Amniotic epithelial cell (primary cell): ENCODE results near the gene SLC12A3.

Experiments used
- DNase-seq: peaks from one replicate; pipeline ENCODE4 v3.0.0-alpha.2; 2010; ENCODE audit warnings: low read depth

Gene SLC12A3

GRCh38 chr16:56943761-56944375 is 78.9 kb downstream of the SLC12A3 start:
- DNase-seq: no peak

DNA sequence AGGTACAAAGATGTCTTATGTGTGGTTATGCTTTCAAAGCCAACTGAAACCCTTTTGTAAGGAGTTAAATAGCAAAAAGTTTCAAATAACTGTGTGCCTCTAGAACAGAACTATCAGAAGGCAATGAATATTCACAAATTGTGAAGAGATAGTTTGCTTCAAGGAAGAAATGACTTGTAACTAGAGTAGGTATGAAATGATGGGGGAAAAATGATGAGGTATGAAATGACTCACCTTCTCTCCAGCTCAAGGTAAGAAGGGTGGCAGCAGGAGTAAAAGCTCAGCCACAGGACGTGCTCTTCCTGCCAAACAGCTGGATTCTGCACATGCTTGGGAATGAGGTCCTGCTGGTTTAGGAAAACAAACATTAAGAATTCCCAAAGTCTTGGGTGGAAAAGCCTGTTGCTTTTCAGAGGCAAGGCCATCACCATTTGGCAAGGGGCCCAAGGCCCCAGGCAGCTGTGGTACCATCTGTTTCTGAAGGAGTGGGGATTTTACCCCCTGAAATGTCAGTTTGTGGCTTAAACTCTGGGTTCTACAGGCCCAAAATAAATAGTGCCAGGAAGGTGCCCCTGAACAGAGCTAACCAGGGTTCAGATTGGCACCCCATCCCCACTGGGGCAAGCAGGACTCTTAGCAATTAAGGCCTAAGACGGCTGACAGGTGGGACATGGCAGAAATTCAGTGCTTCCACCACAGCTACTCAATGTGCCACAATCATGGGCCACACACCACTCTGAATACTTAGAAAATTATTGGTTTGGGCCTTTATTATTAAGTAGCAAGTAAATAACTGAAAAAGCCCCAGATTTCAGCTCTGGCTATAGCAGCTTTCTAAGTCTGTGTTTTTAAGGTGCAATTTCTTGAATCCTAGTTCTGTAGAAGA is 80.2 kb downstream of the SLC12A3 start:
- DNase-seq: no peak

DNA sequence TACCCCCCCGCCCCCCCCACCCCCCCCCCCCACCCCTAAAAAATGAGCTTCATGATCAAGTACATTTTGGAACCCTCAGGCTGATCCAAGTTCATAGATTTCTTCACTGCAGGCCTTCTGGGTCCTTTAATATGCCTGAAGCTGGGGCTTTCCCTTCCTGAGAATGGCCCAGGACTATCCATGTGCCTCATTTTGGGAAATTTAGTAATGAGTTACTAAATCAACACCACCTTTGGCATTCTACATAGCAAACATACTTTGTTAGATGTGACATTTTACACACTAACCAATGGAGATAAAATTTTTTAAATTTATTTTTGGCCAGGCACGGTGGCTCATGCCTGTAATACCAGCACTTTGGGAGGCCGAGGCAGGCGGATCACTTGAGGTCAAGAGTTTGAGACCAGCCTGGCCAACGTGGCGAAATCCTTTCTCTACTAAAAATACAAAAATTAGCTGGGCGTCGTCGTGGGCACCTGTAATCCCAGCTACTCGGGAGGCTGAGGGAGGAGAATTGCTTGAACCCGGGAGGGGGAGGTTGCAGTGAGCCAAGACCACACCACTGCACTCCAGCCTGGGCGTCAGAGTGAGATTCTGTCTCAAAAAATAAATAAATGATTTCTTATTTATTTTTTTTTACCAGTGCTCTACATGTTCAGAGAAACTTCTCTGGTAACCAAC is 81.0 kb downstream of the SLC12A3 start:
- no peak for DNase-seq

DNA sequence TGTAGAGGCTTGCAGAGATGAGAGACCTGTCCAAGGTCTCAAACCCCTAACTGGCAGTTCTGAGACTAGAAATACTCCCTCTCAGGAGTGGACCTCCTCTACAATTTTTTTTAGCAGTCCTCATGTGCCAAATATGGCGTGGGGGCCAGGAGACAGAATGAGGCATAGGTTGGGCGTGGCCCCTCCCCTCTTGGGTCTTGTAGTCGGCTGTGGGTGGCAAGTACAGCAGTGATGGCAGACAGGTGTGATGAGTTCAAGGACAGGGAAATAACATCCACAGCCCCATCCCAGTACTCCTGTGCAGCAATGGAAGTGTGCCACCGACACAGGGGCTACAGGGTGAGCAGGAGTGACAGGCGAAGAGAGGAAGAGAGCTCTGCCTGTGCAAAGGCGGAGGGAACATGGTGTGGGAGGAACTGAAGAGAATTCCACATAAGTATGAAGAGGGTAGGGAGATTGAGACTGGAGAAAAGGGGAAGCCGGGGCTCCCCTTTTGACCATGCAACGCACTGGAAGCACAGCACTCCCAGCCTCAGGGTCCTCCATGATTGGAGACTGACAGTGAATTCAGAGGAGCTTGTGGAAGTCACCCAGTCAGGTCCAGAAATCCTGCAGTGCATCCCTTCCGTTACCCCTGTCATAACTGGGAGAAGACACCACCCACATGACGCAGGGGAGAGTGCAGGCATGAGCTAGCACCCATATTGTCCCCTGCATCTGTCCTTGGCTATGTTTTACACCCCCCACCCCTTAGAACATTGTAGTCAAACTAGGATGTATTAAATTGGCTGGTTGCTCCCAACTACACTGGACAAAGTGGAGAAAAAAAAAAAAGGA is 82.0 kb downstream of the SLC12A3 start:
- DNase-seq: no peak

- DNase-seq: no peak
Observed at GRCh38 chr16:56947604-56947995, 82.6 kb downstream of the SLC12A3 start.

DNA sequence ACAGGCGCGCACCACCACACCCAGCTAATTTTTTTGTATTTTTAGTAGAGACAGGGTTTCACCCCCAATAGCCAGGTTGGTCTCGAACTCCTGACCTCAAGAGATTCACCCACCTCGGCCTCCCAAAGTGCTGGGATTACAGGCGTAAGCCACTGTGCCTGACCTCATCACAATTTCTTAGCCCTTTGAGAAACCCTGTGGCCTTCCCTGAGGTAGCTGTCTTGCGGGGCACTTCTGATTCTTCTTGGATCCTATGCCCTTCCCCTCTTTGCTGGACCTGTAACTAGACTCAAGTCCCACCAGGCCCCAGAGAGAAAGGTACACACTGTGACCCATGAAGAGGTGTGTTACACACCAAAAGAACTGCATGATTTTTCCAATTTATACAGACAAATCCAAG is 83.2 kb downstream of the SLC12A3 start:
- DNase-seq: no peak

DNA sequence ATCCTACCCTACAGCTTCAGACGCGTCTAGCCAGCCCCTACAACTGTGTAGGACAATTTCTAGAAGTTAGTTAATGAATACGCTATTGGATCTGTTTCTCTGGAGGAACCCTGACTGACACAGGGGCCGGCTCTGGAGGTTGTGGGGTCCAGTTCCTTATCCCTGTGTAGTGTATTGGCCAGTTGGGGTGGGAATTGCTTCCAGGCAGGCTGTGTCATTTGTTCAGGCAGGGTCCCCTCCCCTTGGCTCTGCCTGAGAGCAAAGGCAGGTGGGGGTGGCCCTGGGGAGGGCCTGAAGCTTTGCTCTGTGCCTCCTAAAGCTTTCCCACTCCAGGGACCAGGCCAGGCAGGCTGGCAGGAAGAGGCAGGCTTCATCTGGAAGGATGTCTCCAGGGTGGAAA is 85.0 kb downstream of the SLC12A3 start:
- DNase-seq: no peak

DNA sequence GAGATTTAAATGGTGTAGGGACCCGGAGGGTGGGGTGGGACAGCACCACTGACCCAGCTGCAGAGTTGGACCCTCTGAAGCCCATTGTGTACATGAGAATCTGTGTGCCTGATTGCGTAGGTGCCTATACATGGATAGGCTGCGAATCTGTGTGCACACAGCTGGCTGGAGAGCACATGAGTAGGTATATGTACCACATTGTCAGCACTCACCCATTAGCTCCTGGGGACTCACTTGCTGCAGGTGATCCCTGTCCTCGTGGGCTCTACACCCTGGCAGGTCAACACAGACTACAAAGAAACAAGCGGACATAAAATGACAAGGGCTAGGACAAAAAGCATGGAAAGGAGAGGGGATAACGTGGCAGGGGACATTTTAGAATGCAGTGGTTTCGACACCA is 85.4 kb downstream of the SLC12A3 start:
- no peak for DNase-seq

DNA sequence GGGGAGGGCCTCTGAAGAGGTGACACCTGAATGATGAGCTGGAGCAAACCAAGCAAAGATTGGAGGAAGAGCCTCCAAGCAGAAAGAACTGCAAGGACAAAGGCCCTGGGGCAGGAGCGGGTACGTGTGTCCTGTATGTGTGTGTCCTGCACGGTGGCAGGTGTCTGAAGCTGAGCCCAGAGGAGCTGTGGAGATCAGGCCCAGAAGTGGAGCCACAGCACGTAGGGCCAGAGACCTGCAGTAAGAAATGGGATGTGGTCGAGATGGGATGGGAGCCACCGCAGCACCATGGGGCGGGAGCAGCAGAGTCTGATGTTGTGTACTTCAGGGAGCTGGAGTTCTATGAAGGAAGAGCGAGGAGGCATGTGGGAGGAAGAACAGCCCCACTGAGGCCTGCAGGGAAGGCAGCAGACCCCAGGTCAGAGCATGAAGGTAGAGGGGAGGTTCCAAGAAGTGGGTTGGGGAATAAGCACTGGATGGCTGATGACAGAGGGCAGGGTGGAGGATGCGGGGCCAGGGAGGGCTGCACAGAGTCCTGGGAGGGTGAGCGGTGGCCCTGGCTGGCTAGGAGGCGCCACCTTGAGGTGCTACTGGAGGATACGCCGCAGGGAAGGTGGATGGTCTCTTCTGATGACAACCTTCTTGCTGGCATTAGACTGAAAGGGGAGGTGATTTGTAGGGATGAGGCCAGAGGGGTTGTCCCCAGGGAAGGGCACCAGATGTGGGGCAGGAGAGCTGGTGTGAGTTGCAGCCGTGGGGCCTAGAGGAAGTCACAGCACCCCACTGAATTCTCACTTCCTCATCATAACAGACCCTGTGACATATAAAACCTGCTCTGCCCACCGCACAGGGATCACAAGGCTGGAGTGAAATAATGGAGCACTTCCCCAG is 86.1 kb downstream of the SLC12A3 start:
- DNase-seq: peak; percentile 42

DNA sequence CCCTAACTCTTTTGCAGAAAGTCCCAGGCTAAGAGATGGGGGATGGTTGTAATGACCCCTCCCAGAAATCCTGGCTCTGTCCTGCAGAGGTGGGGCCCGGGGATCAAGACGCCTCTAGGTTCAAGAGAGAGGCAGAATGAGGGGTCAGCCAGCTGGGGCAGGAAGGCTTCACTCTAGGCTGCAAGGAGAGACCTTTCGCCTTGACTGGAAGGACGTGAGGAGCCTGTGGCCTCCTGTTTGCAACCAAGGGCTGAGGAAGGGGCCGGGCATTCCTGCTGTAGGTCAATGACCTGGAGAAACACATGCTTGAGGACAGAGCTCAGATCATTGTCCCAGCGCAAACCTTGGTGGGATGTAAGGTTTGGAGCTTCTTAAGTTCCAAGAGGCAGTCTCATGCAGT is 88.0 kb downstream of the SLC12A3 start:
- DNase-seq: no peak

DNA sequence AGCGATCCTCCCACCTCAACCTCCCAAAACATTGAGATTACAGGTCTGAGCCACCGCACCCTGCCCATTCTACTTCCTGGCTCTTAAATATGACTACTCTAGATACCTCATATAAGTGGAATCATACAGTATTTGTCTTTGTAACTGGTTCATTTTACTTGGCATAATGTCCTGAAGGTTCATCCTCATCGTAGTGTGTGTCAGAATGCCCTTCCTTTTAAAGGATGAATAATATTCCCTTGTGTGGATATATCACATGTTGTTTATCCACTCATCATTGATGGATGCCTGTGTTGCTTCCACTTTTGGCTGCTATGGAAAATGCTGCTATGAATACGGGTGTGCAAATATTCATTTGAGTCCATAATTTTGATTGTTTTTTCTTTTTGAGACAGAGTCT is 91.1 kb downstream of the SLC12A3 start:
- DNase-seq: no peak

GRCh38 chr16:56956756-56957155 is 91.7 kb downstream of the SLC12A3 start:
- no peak for DNase-seq

GRCh38 chr16:56960681-56961281 is 95.8 kb downstream of the SLC12A3 start:
- DNase-seq: peak; percentile 54

GRCh38 chr16:56961386-56961785 is 96.4 kb downstream of the SLC12A3 start:
- no peak for DNase-seq

DNA sequence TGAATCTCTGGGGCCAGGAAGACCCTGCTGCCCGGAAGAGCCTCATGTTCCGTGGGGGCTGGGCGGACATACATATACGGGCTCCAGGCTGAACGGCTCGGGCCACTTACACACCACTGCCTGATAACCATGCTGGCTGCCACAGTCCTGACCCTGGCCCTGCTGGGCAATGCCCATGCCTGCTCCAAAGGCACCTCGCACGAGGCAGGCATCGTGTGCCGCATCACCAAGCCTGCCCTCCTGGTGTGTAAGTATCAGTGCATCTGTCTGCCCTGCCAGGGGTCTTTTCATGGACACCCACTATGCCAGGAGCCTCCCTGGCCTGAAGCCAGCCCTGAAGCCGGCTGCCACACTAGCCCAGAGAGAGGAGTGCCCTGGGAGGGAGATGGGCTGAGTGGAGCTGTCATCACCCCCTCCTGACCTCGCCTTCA is 96.9 kb downstream of the SLC12A3 start, which contains the start of gene CETP:
TSS of gene CETP (plus strand) at position 100 of the 431 bp plus-strand sequence. CDS start at position 130, 30 bp downstream.
- DNase-seq: no peak

DNA sequence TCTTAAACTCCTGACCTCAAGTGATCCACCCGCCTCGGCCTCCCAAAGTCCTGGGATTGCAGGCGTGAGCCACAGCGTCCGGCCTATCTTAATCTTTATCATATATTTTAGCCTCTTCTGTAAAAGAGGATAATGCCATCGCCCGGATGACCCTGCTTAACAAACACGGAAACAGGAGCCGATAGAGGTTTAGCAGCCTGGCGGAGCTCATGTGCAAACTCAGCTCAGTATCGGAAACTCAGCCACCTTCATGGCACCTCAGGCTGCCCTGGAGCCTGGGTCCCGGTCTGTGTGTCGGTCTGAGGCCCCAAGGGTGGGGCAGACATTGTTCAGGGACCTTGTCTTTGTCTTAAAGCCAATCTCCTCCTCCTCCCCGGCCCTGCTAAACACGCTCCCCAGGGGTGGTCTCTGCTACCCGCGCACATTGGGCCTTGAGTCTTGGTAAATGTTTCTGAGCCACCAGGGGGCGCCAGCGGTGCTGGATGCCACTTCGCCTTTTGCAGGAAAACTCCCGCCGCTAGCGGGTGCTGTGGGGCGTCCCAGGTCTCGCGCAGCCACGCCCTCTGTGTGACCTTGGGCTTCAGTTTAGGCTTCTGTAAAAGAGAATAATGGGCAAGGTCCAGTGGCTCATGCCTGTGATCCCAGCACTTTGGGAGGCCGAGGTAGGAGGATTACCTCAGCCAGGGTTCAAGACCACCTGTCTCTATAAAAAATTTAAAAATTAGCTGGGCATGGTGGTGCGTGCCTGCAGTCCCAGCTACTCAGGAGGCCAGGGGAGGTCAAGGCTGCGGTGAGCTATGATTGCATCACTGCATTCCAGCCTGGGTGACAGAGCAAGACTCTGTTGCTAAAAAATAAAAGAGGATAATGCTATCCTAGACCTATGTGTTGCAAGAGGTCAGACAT is 99.5 kb downstream of the SLC12A3 start:
- peak; percentile 90 for DNase-seq
